Raji (cell line): ENCODE results near the gene ANAPC7.

Experiments used
- POLR2A ChIP-seq: IDR thresholded peaks from 2 replicates; pipeline ENCODE4 v1.6.1; 2011; ENCODE audit warnings: low read depth, low read length, control low read depth; ENCODE audit not compliant: insufficient read depth

The ANAPC7 gene

GRCh38 chr12:110339184-110339952 lies 64.1 kb downstream of the ANAPC7 start:
- no peak for TF ChIP-seq POLR2A

- no peak for TF ChIP-seq POLR2A
Observed at GRCh38 chr12:110338754-110339153, 64.8 kb downstream of the ANAPC7 start.

- no peak for TF ChIP-seq POLR2A
Observed at GRCh38 chr12:110337912-110338710, 65.4 kb downstream of the ANAPC7 start.

- TF ChIP-seq POLR2A = no peak
Observed at GRCh38 chr12:110335481-110336045, 67.9 kb downstream of the ANAPC7 start.

GRCh38 chr12:110333201-110333600 lies 70.3 kb downstream of the ANAPC7 start:
- no peak for TF ChIP-seq POLR2A

GRCh38 chr12:110330544-110330943 lies 73.0 kb downstream of the ANAPC7 start:
- no peak for TF ChIP-seq POLR2A

GRCh38 chr12:110330124-110330523 lies 73.4 kb downstream of the ANAPC7 start:
- TF ChIP-seq POLR2A = no peak

- no peak for TF ChIP-seq POLR2A
Observed at GRCh38 chr12:110329710-110330109, 73.8 kb downstream of the ANAPC7 start.
